ENCODE data around the gene EIF4E2.
A peak's percentile ranks its signal among the peaks of the same experiment; 100 is the strongest.

Gene EIF4E2, protein sequence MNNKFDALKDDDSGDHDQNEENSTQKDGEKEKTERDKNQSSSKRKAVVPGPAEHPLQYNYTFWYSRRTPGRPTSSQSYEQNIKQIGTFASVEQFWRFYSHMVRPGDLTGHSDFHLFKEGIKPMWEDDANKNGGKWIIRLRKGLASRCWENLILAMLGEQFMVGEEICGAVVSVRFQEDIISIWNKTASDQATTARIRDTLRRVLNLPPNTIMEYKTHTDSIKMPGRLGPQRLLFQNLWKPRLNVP

GRCh38 chr2:232550354-232551249 lies at the start of gene EIF4E2, which contains the start of gene TIGD1:
EIF4E2 (plus strand) TSS chr2:232550689; CDS start chr2:232550725, 36 bp downstream.
TIGD1 (minus strand) TSS chr2:232550557; CDS start chr2:232549882, 675 bp downstream.
- DNase-seq, result peak; percentile 71 to 99 (median 90)

GRCh38 chr2:232501331-232501771 lies 49.1 kb upstream of the EIF4E2 start:
- no peak for DNase-seq

DNA sequence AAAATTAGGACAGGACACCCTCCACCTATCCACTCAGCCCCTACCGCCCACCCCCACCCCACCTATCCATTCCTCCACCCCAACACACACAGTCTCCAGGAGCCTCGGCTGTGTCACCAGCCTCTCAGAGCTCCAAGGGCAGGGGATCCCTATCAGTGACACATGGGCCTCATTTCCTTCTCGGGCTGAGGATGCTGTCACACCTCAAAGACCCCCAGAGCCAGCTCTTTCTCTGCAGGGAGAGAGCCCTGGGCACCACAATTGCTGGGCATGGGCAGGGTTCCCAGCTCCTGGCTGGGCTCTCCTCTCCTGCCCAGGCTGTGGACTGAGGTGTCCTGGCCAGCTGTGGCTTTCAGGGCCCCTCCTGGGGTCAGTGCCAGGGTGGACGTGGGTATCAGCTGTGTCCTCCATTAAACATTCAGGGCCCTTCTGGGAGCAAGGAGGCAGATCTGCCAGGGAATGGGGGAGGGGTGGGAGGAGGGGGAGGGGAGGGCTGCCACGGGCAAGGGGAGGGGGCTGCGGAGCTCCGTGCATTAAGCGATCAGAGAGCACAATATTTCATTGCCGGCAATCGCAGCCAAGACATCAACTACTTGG lies 48.6 kb upstream of the EIF4E2 start:
- peak in 1 of 56 donors; percentile 20 for DNase-seq

DNA sequence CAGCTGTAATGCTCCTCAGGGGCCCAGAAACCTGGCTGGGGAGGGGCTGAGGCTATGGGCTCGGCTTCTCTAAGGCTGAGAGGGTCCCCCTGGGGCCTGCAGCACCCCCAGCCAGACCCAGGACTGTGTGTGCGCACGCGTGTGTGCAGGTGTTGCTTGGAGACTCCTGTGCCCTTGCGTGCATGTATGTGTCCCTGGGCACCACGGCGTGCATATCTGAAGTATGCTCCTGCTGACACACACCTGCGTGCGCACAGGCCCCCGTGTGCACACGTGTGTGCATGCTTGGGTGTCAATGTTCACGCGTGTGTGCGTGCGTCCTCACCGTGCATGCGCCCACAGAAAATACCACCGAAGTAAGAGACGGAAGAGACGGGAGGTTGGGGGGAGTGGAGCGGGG lies 48.0 kb upstream of the EIF4E2 start:
- no peak for DNase-seq

DNA sequence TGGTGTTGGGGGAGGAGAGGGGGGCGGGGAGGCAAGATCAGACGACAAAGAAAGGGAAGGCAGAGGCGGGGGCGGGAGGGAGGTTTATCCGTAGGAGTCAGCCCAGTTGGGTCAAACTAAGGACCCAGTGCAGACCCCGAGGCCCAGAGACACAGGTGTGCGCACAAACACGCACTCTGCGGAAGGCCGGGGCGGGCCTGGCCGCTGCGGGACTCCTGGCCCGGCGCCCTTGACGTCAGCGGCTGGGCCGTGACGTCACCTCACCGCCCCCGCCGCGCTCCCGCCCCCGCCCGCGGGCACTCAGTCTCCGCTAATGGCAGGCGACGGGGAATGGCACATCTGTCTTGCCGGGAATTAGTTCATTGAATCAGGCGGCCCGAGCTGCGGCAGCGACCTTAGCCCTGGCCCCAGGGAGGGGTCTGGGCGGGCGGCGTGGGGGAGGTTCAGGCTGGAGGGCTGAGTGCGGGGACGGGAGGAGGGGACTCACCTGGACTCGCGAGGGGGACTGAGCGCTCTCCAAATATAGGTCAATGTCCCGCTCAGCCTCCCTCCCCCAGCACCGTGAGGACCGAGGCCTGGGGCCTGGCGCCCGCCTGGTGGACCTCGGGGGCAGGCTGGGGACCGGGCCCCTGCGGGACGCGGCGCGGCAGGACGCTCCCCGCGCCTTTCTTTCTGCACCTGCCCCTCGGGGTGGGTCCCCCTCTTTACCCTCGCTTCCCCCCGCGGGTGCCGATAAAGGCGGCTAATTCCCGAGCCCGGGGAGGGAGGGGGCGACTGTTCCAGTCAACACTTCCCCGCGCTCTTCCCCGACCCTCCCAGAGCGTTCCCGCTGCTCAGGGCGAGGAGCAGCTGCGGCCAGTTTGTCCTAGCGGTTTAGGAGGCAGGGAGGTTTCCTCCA lies 47.3 kb upstream of the EIF4E2 start:
- peak in 19 of 56 donors; percentile 9 to 81 (median 45) for DNase-seq

- DNase-seq, result no peak
These were observed 46.6 kb upstream of the EIF4E2 start for GRCh38 chr2:232503809-232504323.

- peak in 4 of 56 donors; percentile 4 to 22 (median 10) for DNase-seq
These were observed 46.1 kb upstream of the EIF4E2 start for GRCh38 chr2:232504438-232504837.

DNA sequence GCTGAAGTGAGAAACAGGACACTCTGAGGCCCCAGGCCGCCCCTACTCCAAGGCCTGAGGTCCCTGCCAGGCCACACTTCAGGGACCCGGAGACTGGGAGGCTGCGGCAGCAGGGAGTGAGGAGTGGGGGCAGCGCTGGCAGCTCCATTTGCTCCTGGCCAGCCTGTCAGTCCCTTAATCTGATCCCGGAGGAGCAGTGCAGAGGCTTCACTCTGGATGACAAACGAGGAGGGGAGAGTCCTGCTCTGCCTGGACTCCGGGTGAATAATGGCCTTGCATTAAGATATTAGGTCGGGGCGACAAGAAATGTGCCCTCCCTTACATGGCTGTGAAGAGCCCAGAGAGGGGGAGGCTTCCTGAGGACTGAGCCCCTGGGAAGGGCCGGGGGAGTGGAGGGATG lies 44.6 kb upstream of the EIF4E2 start:
- no peak for DNase-seq

DNA sequence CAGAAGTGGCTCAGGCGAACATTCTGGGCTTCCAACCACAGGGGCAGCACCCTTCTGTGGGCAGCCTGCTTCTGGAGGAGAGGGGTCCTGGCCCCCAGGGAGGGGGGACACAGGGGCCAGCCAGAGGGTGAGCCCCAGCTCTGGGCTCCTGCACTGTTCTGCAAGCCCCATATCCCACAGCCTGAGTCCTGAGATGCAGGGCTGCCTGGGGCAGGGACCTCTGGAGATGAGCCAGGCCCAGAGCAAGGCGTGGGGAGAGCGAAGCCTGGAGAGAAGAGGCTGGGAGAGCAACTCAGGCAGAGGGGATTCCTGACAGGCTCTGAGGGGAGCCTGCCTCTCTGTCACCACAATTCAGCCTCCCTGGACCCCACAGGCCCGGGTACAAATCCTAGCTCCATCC lies 43.8 kb upstream of the EIF4E2 start:
- no peak for DNase-seq

DNA sequence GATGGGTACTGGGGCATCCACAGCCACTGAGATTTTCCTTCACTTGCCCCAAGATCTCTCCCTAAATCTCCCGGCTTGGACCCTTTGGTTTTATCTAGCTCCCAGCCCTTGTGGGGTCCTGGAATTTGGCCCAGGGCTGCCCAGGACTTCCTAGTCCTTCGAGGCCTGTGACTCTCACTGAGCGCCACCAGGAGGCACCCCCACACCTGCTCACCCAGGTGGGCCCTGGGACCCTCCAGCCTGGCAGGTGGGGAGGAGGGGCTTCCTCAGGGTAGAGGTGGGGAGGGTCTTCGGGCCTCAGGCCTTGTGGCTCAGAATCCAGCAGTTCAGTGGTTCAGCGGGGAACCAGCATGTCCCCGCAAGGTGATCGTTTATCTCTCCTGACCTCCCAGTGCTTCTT lies 42.2 kb upstream of the EIF4E2 start:
- no peak for DNase-seq

DNA sequence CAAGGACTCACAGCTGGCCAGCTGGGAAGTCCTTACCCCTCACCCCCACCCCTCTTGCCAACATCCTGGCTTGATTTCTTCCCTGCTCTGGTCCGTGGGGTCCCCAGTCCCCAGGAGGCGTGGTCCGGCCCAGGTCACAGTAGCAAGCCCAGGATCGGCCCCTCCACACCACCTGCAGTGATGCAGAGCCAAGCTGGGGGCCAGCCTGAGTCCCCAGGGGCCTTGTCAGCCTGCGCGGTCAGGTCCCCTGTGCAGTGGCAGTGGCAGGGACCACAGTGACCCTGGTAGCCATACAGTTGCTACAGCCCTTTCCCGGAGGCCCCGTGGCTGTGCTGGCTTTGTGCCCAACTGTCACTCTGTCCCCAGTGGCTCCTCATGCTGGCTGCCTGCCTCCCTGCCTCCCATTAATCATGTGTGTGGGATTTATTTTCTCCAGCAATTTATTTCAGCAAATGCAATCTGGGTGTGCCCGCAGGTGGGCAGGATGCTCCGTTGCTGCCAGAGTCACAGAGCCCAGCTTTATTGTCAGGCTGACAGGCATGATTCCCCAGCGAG lies 39.1 kb upstream of the EIF4E2 start:
- DNase-seq, result peak in 19 of 56 donors; percentile 11 to 45 (median 23)

- DNase-seq, result no peak
These were observed 37.9 kb upstream of the EIF4E2 start for GRCh38 chr2:232512602-232513001.

DNA sequence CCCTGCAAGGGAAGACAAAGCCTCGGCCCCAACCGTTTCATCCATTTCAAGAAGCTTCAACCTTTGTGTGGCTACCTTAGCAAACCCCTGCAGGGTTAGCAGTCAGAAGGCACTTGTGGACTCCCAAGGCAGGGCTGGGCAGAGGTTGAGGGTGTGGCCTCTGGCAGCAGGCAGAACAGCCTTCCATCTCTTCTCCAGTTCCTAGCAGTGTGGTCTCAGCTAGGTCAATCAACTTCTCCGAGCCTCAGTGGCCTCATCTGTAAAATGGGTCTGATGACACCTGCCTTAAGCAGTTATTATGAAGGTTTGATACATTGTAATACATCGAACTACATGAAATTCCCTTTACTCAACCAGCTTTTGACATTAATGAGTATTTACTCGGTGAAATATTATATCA lies 37.1 kb upstream of the EIF4E2 start:
- DNase-seq, result no peak

DNA sequence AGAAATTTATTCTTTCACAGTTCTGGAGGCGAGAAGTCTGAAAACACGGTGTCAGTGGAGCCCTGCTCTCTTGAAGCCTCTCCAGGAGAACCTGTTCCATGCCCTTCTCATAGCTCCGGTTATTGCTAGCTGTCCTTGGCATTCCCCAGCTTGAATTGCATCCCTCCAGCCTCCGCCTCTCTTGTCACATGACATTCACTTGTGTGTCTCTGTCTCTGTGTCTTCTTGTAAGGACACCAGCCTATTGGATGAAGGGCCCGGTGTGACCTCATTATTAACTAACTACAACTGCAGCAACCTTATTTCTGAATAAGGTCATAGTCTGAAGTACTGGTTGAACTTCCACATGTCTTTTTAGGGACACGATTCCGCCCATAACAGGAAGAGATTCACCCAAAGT lies 34.9 kb upstream of the EIF4E2 start:
- DNase-seq, result no peak

DNA sequence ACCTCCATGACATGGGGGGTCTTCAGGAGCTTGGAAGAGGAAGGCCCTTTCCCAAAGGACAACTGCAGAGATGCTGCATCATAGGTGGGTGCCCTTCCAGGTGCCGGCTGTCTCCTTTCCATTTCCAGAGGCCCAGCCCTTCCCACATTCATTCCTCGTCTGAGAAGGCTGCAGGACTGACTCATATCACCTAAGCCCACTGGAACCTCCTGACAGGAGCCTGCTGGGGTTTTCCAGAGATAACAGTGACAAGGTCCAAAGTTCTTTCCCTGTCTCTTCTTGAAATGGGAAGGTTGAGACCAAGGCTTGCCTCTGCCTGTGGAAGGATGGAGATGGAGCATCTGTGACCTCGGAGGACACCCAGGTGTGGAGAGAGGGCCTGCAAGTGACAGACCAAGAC lies 33.9 kb upstream of the EIF4E2 start:
- DNase-seq, result no peak

GRCh38 chr2:232518844-232519243 lies 31.6 kb upstream of the EIF4E2 start:
- DNase-seq, result no peak

GRCh38 chr2:232519581-232520438 lies 30.7 kb upstream of the EIF4E2 start, which contains the start of gene PRSS56:
PRSS56 (plus strand) TSS chr2:232520388; CDS start chr2:232520599, 211 bp downstream.
- DNase-seq, result no peak

- no peak for DNase-seq
These were observed 30.0 kb upstream of the EIF4E2 start for GRCh38 chr2:232520489-232520888.

GRCh38 chr2:232521098-232521497 lies 29.4 kb upstream of the EIF4E2 start:
- no peak for DNase-seq

Measured in amygdala (tissue), 56 donors.